Stimulated activated naive CD8-positive, alpha-beta T cell treated with anti-CD3 and anti-CD28 coated beads, Interleukin-15, amount 100 ng/mL, for 72 hours (primary cell): ENCODE results near the gene PLEKHG7.

Experiments used
- ATAC-seq: fragments of 150-1000 bp; cut with Tn5 transposase; 2 replicates; pipeline ENCODE4 v1.10.0; 2021; ENCODE audit warnings: mild to moderate bottlenecking, moderate library complexity
- DNase-seq, 2 donors: peaks; one replicate each; pipeline ENCODE4 v3.0.0; 2021 to 2022
- H3K27ac Mint-ChIP-seq, 2 donors: one replicate each; pipeline ENCODE4 v1.8.0; 2022; ENCODE audit warnings: mild to moderate bottlenecking in 2 of 2, mixed read lengths in 2 of 2, moderate library complexity in 2 of 2
- H3K27me3 Mint-ChIP-seq: one replicate; pipeline ENCODE4 v1.8.0; 2022; ENCODE audit warnings: mixed read lengths
- H3K4me1 Mint-ChIP-seq: one replicate; pipeline ENCODE4 v1.8.0; 2022; ENCODE audit warnings: mild to moderate bottlenecking, mixed read lengths
- H3K4me3 Mint-ChIP-seq, 2 donors: one replicate each; pipeline ENCODE4 v1.8.0; 2022; ENCODE audit warnings: mild to moderate bottlenecking in 2 of 2, mixed read lengths in 2 of 2, moderate library complexity in 1 of 2
- H3K9me3 Mint-ChIP-seq, 2 donors: one replicate each; pipeline ENCODE4 v1.8.0; 2022; ENCODE audit warnings: mixed read lengths in 2 of 2

Gene PLEKHG7

GRCh38 chr12:92756898-92757596 is 54.3 kb downstream of the PLEKHG7 start:
- Mint-ChIP-seq H3K9me3 (no peaks in the 10 kb centered on the region), H3K27me3 (peaks cover 19% of the 10 kb centered on the region), H3K4me3 (no peak overlapping the region), H3K27ac (no peak overlapping the region), H3K4me1 (no peaks in the 10 kb centered on the region)
- DNase-seq (no peak), ATAC-seq (no peak)

DNA sequence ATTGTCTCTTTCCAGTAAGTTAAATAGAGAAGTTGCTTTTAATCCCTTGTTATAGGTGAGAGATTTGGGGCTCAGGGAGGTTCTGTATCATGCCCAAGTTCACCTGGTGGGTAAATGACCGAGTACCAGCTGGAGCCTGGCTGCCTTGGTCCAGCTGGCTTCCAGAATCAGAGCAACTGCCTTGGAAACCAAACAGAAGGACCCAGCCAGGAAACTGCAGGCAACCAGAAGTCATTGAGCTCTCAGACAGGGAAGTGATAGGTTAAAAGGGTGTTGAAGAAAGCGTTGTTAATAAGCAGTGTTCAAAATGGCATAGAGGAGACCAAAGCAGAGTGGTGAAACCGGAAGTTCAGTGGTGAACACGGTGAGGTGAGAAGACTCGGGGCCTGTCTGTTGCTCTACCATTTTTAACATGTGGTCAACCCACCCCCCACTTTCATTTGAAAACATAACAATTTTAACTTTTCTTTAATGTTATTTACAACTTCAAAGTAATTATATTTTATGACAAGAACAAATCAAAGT is 54.9 kb downstream of the PLEKHG7 start:
- H3K27me3 Mint-ChIP-seq = peaks cover 19% of the 10 kb centered on the region
- H3K4me3 Mint-ChIP-seq = no peak overlapping the region
- H3K4me1 Mint-ChIP-seq = no peaks in the 10 kb centered on the region
- H3K9me3 Mint-ChIP-seq = no peaks in the 10 kb centered on the region
- ATAC-seq (no peak), DNase-seq (no peak)
- no peak overlapping the region for H3K27ac Mint-ChIP-seq

- ATAC-seq (no peak), DNase-seq (no peak)
- H3K4me3 Mint-ChIP-seq = no peak overlapping the region
- H3K27me3 Mint-ChIP-seq = peaks cover 19% of the 10 kb centered on the region
- H3K4me1 Mint-ChIP-seq = no peaks in the 10 kb centered on the region
- H3K9me3 Mint-ChIP-seq = no peaks in the 10 kb centered on the region
- no peak overlapping the region for H3K27ac Mint-ChIP-seq
These were observed 57.0 kb downstream of the PLEKHG7 start for GRCh38 chr12:92759634-92760268.

DNA sequence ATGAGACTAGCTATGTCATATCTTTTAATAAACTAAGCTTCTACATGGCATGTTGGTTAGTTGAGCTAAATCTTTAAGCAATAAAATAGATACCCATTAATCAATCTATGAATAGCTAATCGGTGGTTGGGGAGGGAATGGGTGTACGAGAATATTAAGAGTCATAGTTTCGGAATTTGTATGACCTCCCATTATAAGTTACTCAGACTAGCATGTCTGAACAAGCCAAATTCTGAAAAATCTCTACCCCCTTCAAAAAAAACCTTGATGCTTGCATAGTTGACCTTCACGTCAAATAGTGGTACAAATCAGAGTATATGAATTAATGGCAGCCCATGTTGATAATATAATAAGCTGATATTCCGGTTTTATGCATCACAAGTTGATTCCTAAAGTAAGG is 60.0 kb downstream of the PLEKHG7 start:
- no peak for ATAC-seq
- Mint-ChIP-seq H3K4me3 (no peak overlapping the region), H3K27me3 (peaks cover 14% of the 10 kb centered on the region), H3K27ac (no peak overlapping the region), H3K4me1 (peaks cover 7% of the 10 kb centered on the region), H3K9me3 (no peaks in the 10 kb centered on the region)
- no peak for DNase-seq

DNA sequence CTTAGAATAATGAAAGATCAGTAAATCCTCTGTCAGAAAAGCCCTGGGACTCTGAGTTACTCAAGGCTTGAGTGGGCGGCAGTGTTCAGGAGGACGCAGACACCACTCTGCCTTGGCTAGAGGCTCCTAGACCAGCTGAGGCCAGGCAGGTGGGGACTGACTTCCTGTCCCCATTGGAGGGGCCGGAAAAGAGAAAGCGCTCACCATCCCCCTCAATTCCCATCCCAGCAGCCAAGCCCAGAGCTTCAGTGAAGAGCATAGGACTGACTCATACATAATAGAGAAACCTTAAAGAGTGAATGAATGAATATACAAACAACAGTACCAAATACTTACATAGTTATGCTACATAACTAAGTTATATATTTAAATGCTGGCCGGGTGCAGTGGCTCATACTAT is 62.0 kb downstream of the PLEKHG7 start:
- Mint-ChIP-seq H3K4me1 (peaks cover 23% of the 10 kb centered on the region), H3K4me3 (no peak overlapping the region), H3K27ac (peak overlapping the region in 1 of 2 donors; percentile 17), H3K9me3 (no peaks in the 10 kb centered on the region), H3K27me3 (no peaks in the 10 kb centered on the region)
- ATAC-seq (no peak), DNase-seq (no peak)

GRCh38 chr12:92765871-92766270 is 63.1 kb downstream of the PLEKHG7 start:
- H3K9me3 Mint-ChIP-seq = no peaks in the 10 kb centered on the region
- H3K4me1 Mint-ChIP-seq = peaks cover 33% of the 10 kb centered on the region
- H3K27ac Mint-ChIP-seq = no peak overlapping the region
- H3K4me3 Mint-ChIP-seq = no peak overlapping the region
- DNase-seq (no peak), ATAC-seq (no peak)
- no peaks in the 10 kb centered on the region for H3K27me3 Mint-ChIP-seq

- Mint-ChIP-seq H3K4me3 (peak overlapping the region; percentile 8 to 50), H3K27ac (peak overlapping the region in 1 of 2 donors; percentile 61), H3K27me3 (no peaks in the 10 kb centered on the region), H3K4me1 (peaks cover 36% of the 10 kb centered on the region), H3K9me3 (no peaks in the 10 kb centered on the region)
- ATAC-seq = peak; percentile 87
- DNase-seq = no peak
These were observed 66.5 kb downstream of the PLEKHG7 start for GRCh38 chr12:92769124-92769901.

DNA sequence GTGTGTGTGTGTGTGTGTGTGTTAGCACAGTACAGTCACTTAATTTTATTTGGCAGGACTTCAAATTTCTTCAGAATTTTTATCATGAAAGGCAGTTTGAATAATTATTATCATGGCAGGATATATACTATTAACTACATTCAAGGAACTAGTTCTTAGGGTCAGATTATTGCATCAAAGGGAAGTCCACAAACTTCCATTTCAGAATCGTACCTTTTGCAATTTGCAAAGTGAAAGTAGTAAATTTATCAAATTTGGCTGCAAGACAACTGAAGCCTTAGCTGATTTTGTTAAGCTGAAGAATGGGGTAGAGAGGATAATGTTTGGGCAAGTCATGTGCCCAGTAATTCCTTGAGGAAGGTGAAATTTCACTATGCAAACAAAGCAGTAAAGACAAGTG is 68.2 kb downstream of the PLEKHG7 start:
- Mint-ChIP-seq H3K27ac (no peak overlapping the region), H3K4me3 (no peak overlapping the region)
- no peak for ATAC-seq

DNA sequence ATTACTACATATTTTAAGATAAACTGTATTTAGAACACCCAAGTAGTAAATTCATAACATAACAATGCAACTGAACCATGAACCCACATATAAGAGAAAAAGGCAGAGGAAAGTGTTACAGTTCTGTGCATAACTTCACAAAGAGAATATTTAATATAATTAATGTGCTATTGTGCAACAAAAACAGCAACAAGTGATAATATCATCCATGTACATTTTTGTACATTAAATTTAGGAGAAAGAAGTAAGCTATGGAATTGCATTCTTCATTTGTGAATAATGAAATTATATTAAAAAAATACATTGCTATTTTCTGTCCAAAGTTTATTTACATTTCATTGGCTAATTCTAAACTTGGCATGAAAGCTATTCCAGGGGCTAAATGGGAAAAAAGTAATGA is 72.6 kb downstream of the PLEKHG7 start:
- Mint-ChIP-seq H3K27ac (no peak overlapping the region), H3K4me1 (peaks cover 8% of the 10 kb centered on the region), H3K9me3 (no peaks in the 10 kb centered on the region), H3K27me3 (no peaks in the 10 kb centered on the region), H3K4me3 (no peak overlapping the region)
- DNase-seq = no peak
- ATAC-seq = no peak

More for the DNA sequence above, 68.2 kb downstream of the PLEKHG7 start:
- no peaks in the 10 kb centered on the region for H3K27me3 Mint-ChIP-seq
- peaks cover 36% of the 10 kb centered on the region for H3K4me1 Mint-ChIP-seq
- H3K9me3 Mint-ChIP-seq = no peaks in the 10 kb centered on the region
- no peak for DNase-seq

- DNase-seq (no peak), ATAC-seq (no peak)
- Mint-ChIP-seq H3K4me3 (no peak overlapping the region), H3K9me3 (no peaks in the 10 kb centered on the region), H3K27ac (no peak overlapping the region), H3K4me1 (no peaks in the 10 kb centered on the region), H3K27me3 (no peaks in the 10 kb centered on the region)
These were observed 75.7 kb downstream of the PLEKHG7 start for GRCh38 chr12:92778525-92778924.

GRCh38 chr12:92779902-92780301 is 77.1 kb downstream of the PLEKHG7 start:
- no peaks in the 10 kb centered on the region for H3K9me3 Mint-ChIP-seq
- no peak overlapping the region for H3K4me3 Mint-ChIP-seq
- no peak overlapping the region for H3K27ac Mint-ChIP-seq
- DNase-seq = no peak
- H3K27me3 Mint-ChIP-seq = no peaks in the 10 kb centered on the region
- no peaks in the 10 kb centered on the region for H3K4me1 Mint-ChIP-seq
- ATAC-seq = no peak

GRCh38 chr12:92784356-92784755 is 81.6 kb downstream of the PLEKHG7 start:
- Mint-ChIP-seq H3K27me3 (no peaks in the 10 kb centered on the region), H3K4me1 (no peaks in the 10 kb centered on the region), H3K9me3 (no peaks in the 10 kb centered on the region), H3K4me3 (no peak overlapping the region), H3K27ac (peak overlapping the region; percentile 29 to 72)
- ATAC-seq (no peak), DNase-seq (no peak)

DNA sequence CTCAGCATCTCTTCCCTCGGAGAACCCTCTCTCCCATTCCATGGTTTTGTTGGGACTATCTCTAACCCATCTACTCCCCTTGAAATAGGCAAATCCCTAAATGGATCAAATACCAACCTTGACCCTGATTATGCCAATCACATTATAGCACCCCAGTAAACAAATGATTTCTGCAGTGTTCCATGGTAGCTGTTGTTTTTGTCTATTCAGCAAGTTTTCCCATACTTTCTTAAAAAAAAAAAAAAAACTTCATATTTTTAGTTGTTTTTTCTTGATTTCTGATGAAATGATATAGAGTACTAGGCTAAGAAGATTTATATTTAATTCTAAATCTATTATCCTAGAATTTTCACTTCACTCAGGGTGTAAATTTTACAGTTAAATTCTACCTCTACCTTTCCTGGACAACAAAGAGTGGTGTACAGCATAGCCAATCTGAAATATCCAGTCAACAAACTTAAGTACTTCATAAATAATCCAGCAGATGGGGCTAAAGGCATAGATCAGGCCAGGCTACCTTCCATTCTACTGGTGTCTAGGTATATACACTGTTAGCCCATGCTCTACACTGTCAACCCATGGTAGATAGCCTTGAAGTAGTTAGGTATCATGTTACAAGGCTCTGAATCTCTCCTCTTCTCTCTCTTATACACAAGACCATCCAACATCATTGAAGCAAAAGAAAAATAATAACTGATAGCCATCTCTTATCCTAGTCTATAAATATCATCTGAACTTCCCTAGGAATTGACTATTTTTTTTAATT is 82.2 kb downstream of the PLEKHG7 start:
- H3K4me3 Mint-ChIP-seq = no peak overlapping the region
- no peaks in the 10 kb centered on the region for H3K27me3 Mint-ChIP-seq
- peaks cover 0 to under 1% of the 10 kb centered on the region in 2 donors for H3K9me3 Mint-ChIP-seq
- ATAC-seq (peak; percentile 100), DNase-seq (peak in 1 of 2 donors; percentile 7)
- no peaks in the 10 kb centered on the region for H3K4me1 Mint-ChIP-seq
- H3K27ac Mint-ChIP-seq = peak overlapping the region in 1 of 2 donors; percentile 29

- no peak for ATAC-seq
- no peak for DNase-seq
- no peak overlapping the region for H3K4me3 Mint-ChIP-seq
- H3K4me1 Mint-ChIP-seq = no peaks in the 10 kb centered on the region
- peaks cover 0 to 6% of the 10 kb centered on the region in 2 donors for H3K9me3 Mint-ChIP-seq
- H3K27me3 Mint-ChIP-seq = no peaks in the 10 kb centered on the region
- H3K27ac Mint-ChIP-seq = no peak overlapping the region
These were observed 82.8 kb downstream of the PLEKHG7 start for GRCh38 chr12:92785563-92785950.

GRCh38 chr12:92786045-92786444 is 83.3 kb downstream of the PLEKHG7 start:
- H3K4me1 Mint-ChIP-seq = no peaks in the 10 kb centered on the region
- H3K4me3 Mint-ChIP-seq = no peak overlapping the region
- H3K27me3 Mint-ChIP-seq = no peaks in the 10 kb centered on the region
- H3K9me3 Mint-ChIP-seq = peaks cover 0 to 9% of the 10 kb centered on the region in 2 donors
- no peak overlapping the region for H3K27ac Mint-ChIP-seq
- ATAC-seq = no peak
- no peak for DNase-seq
